ENCODE data around the gene CAMK2G. TPM values are rescaled to one million over a fixed set of nuclear protein-coding genes. Genes with fewer than 3 reads are reported as not detected.

CAMK2G gene
- total RNA-seq, 1 donor from 2014 or later = 20.8 TPM

GRCh38 chr10:73886661-73887293, 12.4 kb upstream of the CAMK2G start:
- TF ChIP-seq CTCF (IDR thresholded peaks at IDR 0.05; ENCODE audit: unreplicated experiment) = no peak
- H3K27me3 Mint-ChIP-seq = peaks cover 7% of the 10 kb centered on the region
- no peaks in the 10 kb centered on the region for H3K9me3 Mint-ChIP-seq (ENCODE audit: low read depth)
- H3K4me3 Mint-ChIP-seq (ENCODE audit: low read depth) = no peak overlapping the region
- DNase-seq (ENCODE audit: low spot score, unreplicated experiment) = no peak
- no peaks in the 10 kb centered on the region for H3K36me3 Mint-ChIP-seq (ENCODE audit: insufficient read depth)
- peaks cover 17% of the 10 kb centered on the region for H3K4me1 Mint-ChIP-seq (ENCODE audit: low read depth)
- H3K27ac Mint-ChIP-seq = peak overlapping the region; percentile 26

GRCh38 chr10:73886085-73886529, 11.8 kb upstream of the CAMK2G start:
- Mint-ChIP-seq H3K27me3 (peaks cover 10% of the 10 kb centered on the region), H3K4me1 (ENCODE audit: low read depth) (peaks cover 15% of the 10 kb centered on the region), H3K4me3 (ENCODE audit: low read depth) (no peak overlapping the region), H3K9me3 (ENCODE audit: low read depth) (no peaks in the 10 kb centered on the region), H3K27ac (peak overlapping the region; percentile 82), H3K36me3 (ENCODE audit: insufficient read depth) (no peaks in the 10 kb centered on the region)
- TF ChIP-seq CTCF (IDR thresholded peaks at IDR 0.05; ENCODE audit: unreplicated experiment) = peak; percentile 85
- DNase-seq (ENCODE audit: low spot score, unreplicated experiment) = peak; percentile 52

- Mint-ChIP-seq H3K9me3 (ENCODE audit: low read depth) (no peaks in the 10 kb centered on the region), H3K27me3 (peaks cover 27% of the 10 kb centered on the region), H3K36me3 (ENCODE audit: insufficient read depth) (no peaks in the 10 kb centered on the region), H3K4me1 (ENCODE audit: low read depth) (peaks cover 17% of the 10 kb centered on the region), H3K4me3 (ENCODE audit: low read depth) (no peak overlapping the region), H3K27ac (no peak overlapping the region)
- no peak for DNase-seq (ENCODE audit: low spot score, unreplicated experiment)
- TF ChIP-seq CTCF (IDR thresholded peaks at IDR 0.05; ENCODE audit: unreplicated experiment) = no peak
Measured at GRCh38 chr10:73884017-73884416, 9.7 kb upstream of the CAMK2G start.

DNA sequence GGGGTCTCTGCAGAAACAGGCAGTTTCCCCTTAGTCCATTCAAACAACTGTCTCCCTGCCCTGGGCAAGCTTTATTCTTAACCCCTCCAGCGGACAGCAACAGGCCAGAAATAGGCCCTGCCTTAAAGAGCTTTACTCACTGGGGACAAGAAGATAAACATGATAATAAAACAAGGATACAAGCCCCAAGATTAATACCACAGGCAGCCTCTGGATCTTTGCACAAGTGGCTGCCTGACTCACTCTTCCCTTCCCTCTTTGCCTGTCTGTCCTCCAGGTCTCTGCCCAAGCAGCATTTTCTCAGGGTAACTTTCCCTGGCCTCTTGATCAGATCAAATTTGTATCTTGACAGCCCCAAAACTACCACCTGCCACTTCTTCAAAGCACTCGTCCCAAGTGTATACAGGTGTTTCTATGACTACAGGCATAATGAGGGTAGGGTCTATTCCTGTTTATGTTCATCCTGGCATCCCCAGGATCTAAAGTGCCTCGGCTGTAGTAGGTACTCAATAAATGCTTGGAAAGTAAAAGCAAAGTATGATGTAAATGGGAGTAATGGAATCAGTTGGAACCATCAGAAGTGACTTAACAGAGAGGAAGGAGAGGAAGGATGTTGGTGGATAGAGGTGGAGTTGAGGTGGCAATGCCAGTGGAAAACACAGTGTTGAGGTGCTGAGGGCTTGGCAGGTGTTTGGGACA, 7.0 kb upstream of the CAMK2G start:
- DNase-seq (ENCODE audit: low spot score, unreplicated experiment) = no peak
- no peak for TF ChIP-seq CTCF (IDR thresholded peaks at IDR 0.05; ENCODE audit: unreplicated experiment)
- H3K27me3 Mint-ChIP-seq = peaks cover 41% of the 10 kb centered on the region
- H3K27ac Mint-ChIP-seq = no peak overlapping the region
- no peak overlapping the region for H3K4me3 Mint-ChIP-seq (ENCODE audit: low read depth)
- peaks cover 5% of the 10 kb centered on the region for H3K4me1 Mint-ChIP-seq (ENCODE audit: low read depth)
- no peaks in the 10 kb centered on the region for H3K36me3 Mint-ChIP-seq (ENCODE audit: insufficient read depth)
- no peaks in the 10 kb centered on the region for H3K9me3 Mint-ChIP-seq (ENCODE audit: low read depth)

GRCh38 chr10:73879296-73880173, 5.2 kb upstream of the CAMK2G start:
- peak; percentile 92 for TF ChIP-seq CTCF (IDR thresholded peaks at IDR 0.05; ENCODE audit: unreplicated experiment)
- H3K4me1 Mint-ChIP-seq (ENCODE audit: low read depth) = peaks cover 4% of the 10 kb centered on the region
- no peak overlapping the region for H3K27ac Mint-ChIP-seq
- H3K4me3 Mint-ChIP-seq (ENCODE audit: low read depth) = no peak overlapping the region
- peaks cover 43% of the 10 kb centered on the region for H3K27me3 Mint-ChIP-seq
- H3K9me3 Mint-ChIP-seq (ENCODE audit: low read depth) = no peaks in the 10 kb centered on the region
- no peaks in the 10 kb centered on the region for H3K36me3 Mint-ChIP-seq (ENCODE audit: insufficient read depth)
- peak; percentile 58 for DNase-seq (ENCODE audit: low spot score, unreplicated experiment)

All from progenitor cell of endocrine pancreas (in vitro differentiated cells).